Stimulated activated CD8-positive, alpha-beta memory T cell treated with anti-CD3 and anti-CD28 coated beads, Interleukin-7, amount 100 ng/mL, for 4 hours (primary cell): ENCODE data around the gene NMUR1.
"Not testable (repeated sequence)": the region's sequence is repeated elsewhere in the genome, so short reads cannot be mapped to it uniquely, and the experiment has no call there.

Experiments used
- DNase-seq, 2 donors: peaks; one replicate each; pipeline ENCODE4 v3.0.0-alpha.2; 2020; ENCODE audit warnings: low read depth in 2 of 2

The NMUR1 gene, protein sequence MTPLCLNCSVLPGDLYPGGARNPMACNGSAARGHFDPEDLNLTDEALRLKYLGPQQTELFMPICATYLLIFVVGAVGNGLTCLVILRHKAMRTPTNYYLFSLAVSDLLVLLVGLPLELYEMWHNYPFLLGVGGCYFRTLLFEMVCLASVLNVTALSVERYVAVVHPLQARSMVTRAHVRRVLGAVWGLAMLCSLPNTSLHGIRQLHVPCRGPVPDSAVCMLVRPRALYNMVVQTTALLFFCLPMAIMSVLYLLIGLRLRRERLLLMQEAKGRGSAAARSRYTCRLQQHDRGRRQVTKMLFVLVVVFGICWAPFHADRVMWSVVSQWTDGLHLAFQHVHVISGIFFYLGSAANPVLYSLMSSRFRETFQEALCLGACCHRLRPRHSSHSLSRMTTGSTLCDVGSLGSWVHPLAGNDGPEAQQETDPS

GRCh38 chr2:231530099-231531011 lies at the start of gene NMUR1:
NMUR1 (minus strand) TSS chr2:231530445; CDS start chr2:231530361, 84 bp downstream.
- peak; percentile 30 to 62 for DNase-seq

DNA sequence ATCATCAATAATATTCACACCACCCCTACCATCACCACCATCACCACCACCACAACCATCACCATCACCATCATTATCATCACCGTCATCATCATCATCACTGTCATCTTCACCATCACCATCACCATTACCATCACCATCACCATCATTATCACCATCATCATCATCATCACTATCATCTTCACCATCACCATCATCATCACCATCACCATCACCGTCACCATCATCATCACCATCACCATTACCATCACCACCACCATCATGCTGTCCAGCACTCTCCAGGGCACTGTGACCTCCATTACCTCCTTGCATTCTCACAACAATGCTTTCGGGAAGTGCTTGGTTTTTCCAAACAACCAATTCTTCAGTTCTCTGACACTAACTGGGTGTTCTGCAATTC lies 49.3 kb upstream of the NMUR1 start:
- DNase-seq = no peak

DNA sequence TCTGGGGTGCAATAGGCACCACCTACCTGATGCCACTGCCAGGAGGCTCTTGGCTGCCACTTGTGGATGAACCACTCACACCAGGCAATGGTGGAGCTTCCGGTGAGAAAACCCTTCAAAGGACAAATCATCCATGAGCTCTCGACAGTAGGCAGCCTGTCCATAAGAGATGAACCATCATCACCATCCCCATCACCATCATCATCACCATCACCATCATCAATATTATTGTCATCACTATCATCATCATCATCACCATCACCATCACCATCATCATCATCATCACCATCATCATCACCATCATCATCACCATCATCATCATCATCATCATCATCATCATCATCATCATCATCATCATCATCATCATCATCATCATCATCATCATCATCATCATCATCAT lies 48.4 kb upstream of the NMUR1 start:
- not testable (repeated sequence) for DNase-seq

GRCh38 chr2:231576465-231576864 lies 46.2 kb upstream of the NMUR1 start:
- DNase-seq = no peak

- DNase-seq = no peak
These were observed 45.5 kb upstream of the NMUR1 start for GRCh38 chr2:231575612-231576256.

- DNase-seq = no peak
These were observed 43.6 kb upstream of the NMUR1 start for GRCh38 chr2:231573698-231574421.

- no peak for DNase-seq
These were observed 42.9 kb upstream of the NMUR1 start for GRCh38 chr2:231573096-231573495.

DNA sequence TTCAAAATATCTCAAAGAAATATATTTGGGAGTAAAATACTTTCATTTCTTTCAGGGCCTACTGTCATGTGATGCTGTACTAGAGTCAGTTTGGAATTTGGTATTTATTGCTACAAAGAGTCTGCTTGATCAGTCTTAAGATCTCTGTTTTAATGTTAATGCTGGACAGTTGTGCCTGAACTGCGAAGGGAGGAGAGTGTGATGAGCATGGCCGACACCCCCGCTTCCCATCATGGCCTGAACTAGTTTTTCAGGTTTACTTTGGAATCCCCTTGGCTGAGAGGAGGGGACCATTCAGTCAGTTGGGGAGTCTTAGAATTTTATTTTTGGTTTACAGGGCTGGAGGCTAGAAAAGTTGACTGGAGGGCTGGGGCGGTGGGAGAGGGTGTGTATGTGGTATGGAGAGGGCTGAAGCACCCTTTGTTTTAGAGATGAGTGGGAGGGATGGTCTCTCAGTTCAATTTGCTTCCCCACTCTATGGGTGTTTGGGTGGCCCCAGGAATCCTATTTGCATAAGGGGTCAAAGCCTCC lies 41.5 kb upstream of the NMUR1 start:
- no peak for DNase-seq

DNA sequence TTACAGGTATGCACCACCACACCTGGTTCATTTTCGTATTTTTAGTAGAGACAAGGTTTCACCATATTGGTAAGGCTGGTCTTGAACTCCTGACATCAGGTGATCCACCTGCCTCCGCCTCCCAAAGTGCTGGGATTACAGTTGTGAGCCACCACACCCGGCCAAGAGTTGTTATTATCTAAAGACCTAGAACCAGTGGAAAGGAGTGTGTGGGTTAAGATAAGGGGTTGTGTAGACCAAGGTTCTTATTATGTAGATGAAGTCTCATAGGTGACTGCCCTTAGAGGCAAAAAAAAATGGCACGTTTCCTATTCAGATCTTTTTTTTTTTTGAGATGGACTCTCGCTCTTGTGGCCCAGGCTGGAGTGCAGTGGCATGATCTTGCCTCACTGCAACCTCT lies 40.7 kb upstream of the NMUR1 start:
- not testable (repeated sequence) for DNase-seq

- DNase-seq = no peak
These were observed 38.7 kb upstream of the NMUR1 start for GRCh38 chr2:231568785-231569435.

GRCh38 chr2:231568098-231568784 lies 38.0 kb upstream of the NMUR1 start:
- DNase-seq = no peak

DNA sequence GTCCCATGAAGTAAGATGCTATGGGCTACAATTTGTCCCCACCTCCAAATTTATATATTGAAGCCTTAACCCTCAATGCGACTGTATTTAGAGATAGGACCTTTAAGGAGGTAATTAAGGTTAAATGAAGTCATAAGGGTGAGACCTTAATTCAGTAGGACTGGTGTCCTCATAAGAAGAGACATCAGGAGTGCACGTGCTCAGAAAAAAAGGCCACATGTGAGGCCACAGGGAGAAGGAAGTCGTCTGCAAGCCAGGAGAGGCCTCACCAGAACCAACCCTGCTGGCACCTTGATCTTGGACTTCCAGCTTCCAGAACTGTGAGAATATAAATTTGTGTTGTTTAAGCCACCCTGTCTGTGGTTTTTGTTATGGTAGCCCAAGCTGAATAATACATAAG lies 36.9 kb upstream of the NMUR1 start:
- DNase-seq = no peak

DNA sequence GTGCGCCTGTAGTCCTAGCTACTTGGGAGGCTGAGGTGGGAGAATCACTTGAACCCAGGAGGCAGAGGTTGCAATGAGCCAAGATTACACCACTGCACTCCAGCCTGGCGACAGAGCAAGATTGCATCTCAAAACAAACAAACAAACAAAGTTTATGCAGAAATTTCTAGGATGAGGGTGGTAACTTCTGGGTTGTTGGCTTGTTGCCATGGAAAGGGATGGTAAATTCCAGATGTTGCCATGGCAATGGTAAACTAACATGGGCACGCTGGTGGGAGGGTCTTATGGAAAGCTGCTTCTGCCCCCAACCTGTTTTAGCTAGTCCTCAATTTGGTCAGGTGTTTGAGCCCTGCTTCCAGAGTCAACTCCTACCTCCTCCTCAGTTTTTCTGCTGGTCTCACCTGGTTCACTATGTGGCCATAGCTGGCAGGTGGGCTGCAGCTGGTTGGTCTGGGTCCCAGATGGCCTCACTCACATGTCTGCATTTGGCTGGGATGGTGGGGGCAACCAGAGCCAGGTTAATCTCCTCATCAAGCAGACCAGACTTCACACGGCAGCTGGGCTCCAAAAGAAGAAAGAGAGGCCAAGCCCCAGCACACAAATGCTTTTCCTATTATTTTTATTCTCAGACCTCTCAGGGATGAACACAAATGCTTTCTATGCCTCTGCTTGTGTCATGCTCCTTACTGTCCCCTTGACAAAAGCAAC lies 35.8 kb upstream of the NMUR1 start:
- DNase-seq = no peak

- DNase-seq = no peak
These were observed 33.2 kb upstream of the NMUR1 start for GRCh38 chr2:231563378-231563961.

DNA sequence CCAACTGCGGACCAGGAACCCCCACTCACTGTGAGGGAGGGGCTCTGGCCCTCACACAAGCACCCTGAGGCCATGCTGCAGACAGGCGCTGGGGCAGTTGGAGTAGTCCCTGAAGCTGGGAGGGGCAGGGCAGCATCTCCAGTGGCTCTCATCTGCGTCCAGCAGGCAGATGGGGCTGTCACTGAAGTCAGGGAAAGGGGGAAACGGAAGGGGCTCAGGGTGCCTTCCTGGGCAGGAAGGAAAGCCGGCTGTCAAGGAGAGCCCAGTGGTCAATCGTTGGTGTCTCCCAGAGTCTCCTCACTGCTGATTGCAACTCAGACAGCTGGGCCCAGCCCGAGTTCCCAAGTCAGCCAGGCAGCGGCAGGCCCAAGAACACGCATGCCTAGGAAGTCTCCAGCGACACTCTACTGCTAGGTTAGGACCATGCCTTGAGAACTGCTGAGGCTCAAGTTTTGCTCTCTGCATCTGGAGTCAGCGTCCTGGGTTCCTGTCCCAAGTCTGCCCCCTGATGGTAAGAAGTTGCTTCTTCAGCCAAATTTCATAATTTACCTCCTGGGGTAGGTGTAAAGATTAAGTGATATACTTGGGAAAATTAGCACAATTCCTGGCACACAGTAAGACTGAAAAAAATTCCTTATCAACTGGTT lies 27.4 kb upstream of the NMUR1 start:
- DNase-seq = peak; percentile 35 to 42

GRCh38 chr2:231556981-231557380 lies 26.7 kb upstream of the NMUR1 start:
- no peak for DNase-seq

DNA sequence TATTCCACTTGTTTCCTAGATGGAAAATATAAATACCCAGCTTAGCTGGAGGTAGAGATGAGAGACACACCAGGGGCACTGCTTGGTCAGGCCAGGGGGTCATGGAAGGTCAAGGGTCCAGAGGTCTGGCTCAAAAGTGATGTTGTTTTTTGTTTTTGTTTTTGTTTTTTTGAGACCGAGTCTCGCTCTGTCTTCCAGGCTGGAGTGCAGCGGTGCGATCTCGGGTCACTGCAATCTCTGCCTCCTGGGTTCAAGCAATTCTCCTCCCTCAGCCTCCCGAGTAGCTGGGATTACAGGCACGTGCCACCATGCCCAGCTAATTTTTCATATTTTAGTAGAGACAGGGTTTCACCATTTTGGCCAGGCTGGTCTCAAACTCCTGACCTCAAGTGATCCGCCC lies 26.3 kb upstream of the NMUR1 start:
- not testable (repeated sequence) for DNase-seq

DNA sequence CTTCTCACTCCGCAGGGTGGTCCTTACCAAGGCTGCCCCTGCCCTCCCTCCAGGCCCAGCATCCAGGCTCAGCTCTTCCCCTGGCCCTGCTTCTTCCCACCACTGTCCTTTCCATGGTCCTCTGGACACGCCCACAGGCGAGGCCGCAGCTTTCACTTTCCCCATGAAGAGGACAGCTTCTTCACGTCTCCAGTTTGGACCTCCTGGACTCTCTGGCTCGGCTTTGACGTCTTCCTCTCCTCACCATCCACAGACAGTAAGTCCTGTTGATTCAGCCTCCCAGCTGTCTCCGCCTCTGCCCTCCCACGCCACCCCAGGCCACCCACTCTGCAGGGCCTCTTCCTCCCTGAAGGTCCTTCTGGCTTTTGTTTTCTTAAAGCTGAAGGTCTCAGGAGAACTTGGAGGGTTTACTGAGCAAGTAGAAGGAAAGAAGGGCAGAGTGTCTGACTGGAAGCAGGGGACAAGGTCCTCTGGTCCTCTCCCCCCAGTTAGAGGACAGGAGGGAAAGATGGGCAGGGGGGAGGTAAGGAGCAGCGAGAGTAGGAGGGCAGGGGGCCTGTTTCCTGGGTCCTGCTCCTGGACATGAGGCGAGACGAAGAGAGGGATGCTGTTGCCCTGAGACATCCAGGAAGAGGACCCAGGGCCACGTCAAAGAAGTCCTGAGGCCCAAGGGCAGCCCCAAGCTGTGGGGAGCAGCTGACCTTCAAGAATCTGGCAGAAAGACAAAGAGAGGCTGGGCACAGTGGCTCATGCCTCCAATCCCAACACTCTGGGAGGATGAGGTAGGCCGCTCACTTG lies 24.7 kb upstream of the NMUR1 start:
- peak in 1 of 2 donors; percentile 24 for DNase-seq
